ENCODE measurements around the gene MTFR1L. TPM values are rescaled to one million over a fixed set of nuclear protein-coding genes. Genes with fewer than 3 reads are reported as not detected.

MTFR1L gene
- total and polyA plus RNA-seq, 2 donors (not counting 1 experiment from before 2014, with no cell fraction given): 38.3 to 56.0 TPM

- TF ChIP-seq, protein P1, sequence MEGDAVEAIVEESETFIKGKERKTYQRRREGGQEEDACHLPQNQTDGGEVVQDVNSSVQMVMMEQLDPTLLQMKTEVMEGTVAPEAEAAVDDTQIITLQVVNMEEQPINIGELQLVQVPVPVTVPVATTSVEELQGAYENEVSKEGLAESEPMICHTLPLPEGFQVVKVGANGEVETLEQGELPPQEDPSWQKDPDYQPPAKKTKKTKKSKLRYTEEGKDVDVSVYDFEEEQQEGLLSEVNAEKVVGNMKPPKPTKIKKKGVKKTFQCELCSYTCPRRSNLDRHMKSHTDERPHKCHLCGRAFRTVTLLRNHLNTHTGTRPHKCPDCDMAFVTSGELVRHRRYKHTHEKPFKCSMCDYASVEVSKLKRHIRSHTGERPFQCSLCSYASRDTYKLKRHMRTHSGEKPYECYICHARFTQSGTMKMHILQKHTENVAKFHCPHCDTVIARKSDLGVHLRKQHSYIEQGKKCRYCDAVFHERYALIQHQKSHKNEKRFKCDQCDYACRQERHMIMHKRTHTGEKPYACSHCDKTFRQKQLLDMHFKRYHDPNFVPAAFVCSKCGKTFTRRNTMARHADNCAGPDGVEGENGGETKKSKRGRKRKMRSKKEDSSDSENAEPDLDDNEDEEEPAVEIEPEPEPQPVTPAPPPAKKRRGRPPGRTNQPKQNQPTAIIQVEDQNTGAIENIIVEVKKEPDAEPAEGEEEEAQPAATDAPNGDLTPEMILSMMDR (conservative IDR thresholded peaks at IDR 0.05 in 1 of 2, IDR thresholded peaks at IDR 0.05 in 1 of 2; ENCODE audit: low read depth in 1 of 2, low read length in 2 of 2): no peak
- Histone ChIP-seq H3K9ac (ENCODE audit: insufficient read depth, low read length) (no peak overlapping the region), H3K27ac (ENCODE audit: insufficient read depth, low read length) (no peak overlapping the region), H3K4me3 (replicated peaks in 1 of 4; ENCODE audit: control extremely low read depth in 1 of 4, insufficient read depth in 1 of 4, low read depth in 3 of 4, low read length in 4 of 4) (no peak overlapping the region), H3K79me2 (ENCODE audit: control insufficient read depth, insufficient read depth, low read length) (no peaks in the 10 kb centered on the region), H3K9me3 (ENCODE audit: control insufficient read depth, insufficient read depth, low read depth, low read length) (no peaks in the 10 kb centered on the region), H3K36me3 (ENCODE audit: control insufficient read depth, insufficient read depth, low read length) (peaks cover 11% of the 10 kb centered on the region), H3K27me3 (ENCODE audit: control insufficient read depth, insufficient read depth, low read length) (no peaks in the 10 kb centered on the region), H3K4me1 (ENCODE audit: control insufficient read depth, extremely low read depth, insufficient read depth, low read length) (peaks cover 10% of the 10 kb centered on the region), H3K4me2 (ENCODE audit: extremely low read depth, insufficient read depth, low read length) (no peak overlapping the region), H4K20me1 (ENCODE audit: control insufficient read depth, extremely low read depth, insufficient read depth, low read length) (no peaks in the 10 kb centered on the region), H2AFZ (ENCODE audit: low read length) (no peak overlapping the region)
- DNase-seq (ENCODE audit: low read depth in 2 of 2): no peak
Observed at GRCh38 chr1:25867210-25867991, 47.6 kb downstream of the MTFR1L start.

- Histone ChIP-seq H3K27me3 (ENCODE audit: control insufficient read depth, insufficient read depth, low read length) (no peaks in the 10 kb centered on the region), H2AFZ (ENCODE audit: low read length) (no peak overlapping the region), H3K9ac (ENCODE audit: insufficient read depth, low read length) (no peak overlapping the region), H3K4me3 (replicated peaks in 1 of 4; ENCODE audit: control extremely low read depth in 1 of 4, insufficient read depth in 1 of 4, low read depth in 3 of 4, low read length in 4 of 4) (no peak overlapping the region), H3K36me3 (ENCODE audit: control insufficient read depth, insufficient read depth, low read length) (peaks cover 7% of the 10 kb centered on the region), H3K27ac (ENCODE audit: insufficient read depth, low read length) (no peak overlapping the region), H3K9me3 (ENCODE audit: control insufficient read depth, insufficient read depth, low read depth, low read length) (no peaks in the 10 kb centered on the region), H3K4me1 (ENCODE audit: control insufficient read depth, extremely low read depth, insufficient read depth, low read length) (peaks cover 20% of the 10 kb centered on the region), H3K4me2 (ENCODE audit: extremely low read depth, insufficient read depth, low read length) (no peak overlapping the region), H3K79me2 (ENCODE audit: control insufficient read depth, insufficient read depth, low read length) (no peaks in the 10 kb centered on the region), H4K20me1 (ENCODE audit: control insufficient read depth, extremely low read depth, insufficient read depth, low read length) (no peaks in the 10 kb centered on the region)
- DNase-seq (ENCODE audit: low read depth in 2 of 2): no peak
- TF ChIP-seq, protein P1 (conservative IDR thresholded peaks at IDR 0.05 in 1 of 2, IDR thresholded peaks at IDR 0.05 in 1 of 2; ENCODE audit: low read depth in 1 of 2, low read length in 2 of 2): no peak
- TF ChIP-seq EZH2 (IDR thresholded peaks at IDR 0.05; ENCODE audit: low read length, missing control alignments): no peak
Observed at GRCh38 chr1:25869909-25870606, 50.3 kb downstream of the MTFR1L start.

- no peak for TF ChIP-seq EZH2 (IDR thresholded peaks at IDR 0.05; ENCODE audit: low read length, missing control alignments)
- TF ChIP-seq, protein P1 (conservative IDR thresholded peaks at IDR 0.05 in 1 of 2, IDR thresholded peaks at IDR 0.05 in 1 of 2; ENCODE audit: low read depth in 1 of 2, low read length in 2 of 2): no peak
Observed at GRCh38 chr1:25870614-25871013, 50.9 kb downstream of the MTFR1L start.

More at GRCh38 chr1:25870614-25871013, 50.9 kb downstream of the MTFR1L start:
- Histone ChIP-seq H3K27me3 (ENCODE audit: control insufficient read depth, insufficient read depth, low read length) (no peaks in the 10 kb centered on the region), H3K4me3 (replicated peaks in 1 of 4; ENCODE audit: control extremely low read depth in 1 of 4, insufficient read depth in 1 of 4, low read depth in 3 of 4, low read length in 4 of 4) (no peak overlapping the region), H3K36me3 (ENCODE audit: control insufficient read depth, insufficient read depth, low read length) (peaks cover 7% of the 10 kb centered on the region), H3K4me1 (ENCODE audit: control insufficient read depth, extremely low read depth, insufficient read depth, low read length) (peaks cover 20% of the 10 kb centered on the region), H3K9ac (ENCODE audit: insufficient read depth, low read length) (no peak overlapping the region), H3K27ac (ENCODE audit: insufficient read depth, low read length) (no peak overlapping the region), H3K4me2 (ENCODE audit: extremely low read depth, insufficient read depth, low read length) (no peak overlapping the region), H4K20me1 (ENCODE audit: control insufficient read depth, extremely low read depth, insufficient read depth, low read length) (no peaks in the 10 kb centered on the region), H2AFZ (ENCODE audit: low read length) (no peak overlapping the region), H3K79me2 (ENCODE audit: control insufficient read depth, insufficient read depth, low read length) (no peaks in the 10 kb centered on the region), H3K9me3 (ENCODE audit: control insufficient read depth, insufficient read depth, low read depth, low read length) (no peaks in the 10 kb centered on the region)
- DNase-seq (ENCODE audit: low read depth in 2 of 2): no peak
